Calu3 (cell line): ENCODE results near the gene H6PD. TPM values are rescaled to one million over a fixed set of nuclear protein-coding genes. Genes with fewer than 3 reads are reported as not detected.

Source experiments
- BruUV-seq: library from RNA; stranded (reverse); fragments of 400-500 nt; replicated peaks from 2 replicates; lab custom pipeline; 2021; lab: Mats Ljungman, UMichigan
- CTCF ChIA-PET: fragments of 300-600 bp; sonication (Branson Sonifier 250); formaldehyde crosslinking; loops from one replicate; lab custom pipeline; 2022; ENCODE audit warnings: antibody characterized with exemption; lab: Charles Lee
- DNase-seq: peaks from one replicate; pipeline ENCODE4 v3.0.0; 2022
- H3K27ac Mint-ChIP-seq: one replicate; pipeline ENCODE4 v1.8.0; 2022; ENCODE audit warnings: mixed read lengths; ENCODE audit not compliant: unreplicated experiment
- H3K27me3 Mint-ChIP-seq: one replicate; pipeline ENCODE4 v1.8.0; 2022; ENCODE audit warnings: mixed read lengths; ENCODE audit not compliant: unreplicated experiment
- H3K36me3 Mint-ChIP-seq: one replicate; pipeline ENCODE4 v1.8.0; 2022; ENCODE audit warnings: mild to moderate bottlenecking, moderate library complexity, mixed read lengths; ENCODE audit not compliant: insufficient read depth, unreplicated experiment
- H3K4me1 Mint-ChIP-seq: one replicate; pipeline ENCODE4 v1.8.0; 2022; ENCODE audit warnings: mild to moderate bottlenecking, low read depth, mixed read lengths; ENCODE audit not compliant: unreplicated experiment
- H3K4me3 Mint-ChIP-seq: one replicate; pipeline ENCODE4 v1.8.0; 2022; ENCODE audit warnings: mild to moderate bottlenecking, low read depth, moderate library complexity, mixed read lengths; ENCODE audit not compliant: unreplicated experiment
- H3K9me3 Mint-ChIP-seq: one replicate; pipeline ENCODE4 v1.8.0; 2022; ENCODE audit warnings: low read depth, mixed read lengths; ENCODE audit not compliant: unreplicated experiment
- CTCF ChIP-seq: fragments of 200-600 bp; IDR thresholded peaks from one replicate; pipeline ENCODE4 v1.8.0; 2022; ENCODE audit warnings: antibody characterized with exemption; ENCODE audit not compliant: unreplicated experiment
- intact Hi-C: fragments of 100-400 bp; cut with micrococcal nuclease; formaldehyde crosslinking; loops from one replicate; pipeline ENCODE4 v1.10.0; 2022; ENCODE audit not compliant: unreplicated experiment
- total RNA-seq: library from RNA; stranded (reverse); gene quantifications from 2 replicates; pipeline ENCODE4 v1.2.3, GENCODE V29; 2022

The H6PD gene
- total RNA-seq, 1 experiment from 2014 or later = 18.0 TPM

GRCh38 chr1:9294910-9295636 lies 60.5 kb downstream of the H6PD start:
- CTCF ChIA-PET = no interaction called here
- no peaks in the 10 kb centered on the region for H3K9me3 Mint-ChIP-seq
- peaks cover 17% of the 10 kb centered on the region for H3K36me3 Mint-ChIP-seq
- no TSS peak for BruUV-seq
- H3K4me1 Mint-ChIP-seq = peaks cover 18% of the 10 kb centered on the region
- H3K27me3 Mint-ChIP-seq = no peaks in the 10 kb centered on the region
- no peak for DNase-seq
- no peak for TF ChIP-seq CTCF
- H3K27ac Mint-ChIP-seq = no peak overlapping the region
- intact Hi-C loops = no loop called here
- no peak overlapping the region for H3K4me3 Mint-ChIP-seq

- Mint-ChIP-seq H3K9me3 (no peaks in the 10 kb centered on the region), H3K27me3 (no peaks in the 10 kb centered on the region), H3K4me1 (peaks cover 26% of the 10 kb centered on the region), H3K4me3 (no peak overlapping the region), H3K27ac (no peak overlapping the region), H3K36me3 (peaks cover 22% of the 10 kb centered on the region)
- BruUV-seq = no TSS peak
- TF ChIP-seq CTCF = no peak
- intact Hi-C loops = no loop called here
- DNase-seq = no peak
- CTCF ChIA-PET = no interaction called here
Measured at GRCh38 chr1:9295884-9296283, 61.3 kb downstream of the H6PD start.

- Mint-ChIP-seq H3K9me3 (no peaks in the 10 kb centered on the region), H3K27me3 (no peaks in the 10 kb centered on the region), H3K4me3 (no peak overlapping the region), H3K36me3 (peaks cover 18% of the 10 kb centered on the region), H3K27ac (no peak overlapping the region), H3K4me1 (peaks cover 31% of the 10 kb centered on the region)
- intact Hi-C loops = no loop called here
- CTCF ChIA-PET = no interaction called here
- DNase-seq = no peak
- no peak for TF ChIP-seq CTCF
- no TSS peak for BruUV-seq
Measured at GRCh38 chr1:9296850-9297249, 62.3 kb downstream of the H6PD start.

- H3K9me3 Mint-ChIP-seq = no peaks in the 10 kb centered on the region
- no peak for TF ChIP-seq CTCF
- no peaks in the 10 kb centered on the region for H3K27me3 Mint-ChIP-seq
- H3K36me3 Mint-ChIP-seq = peaks cover 8% of the 10 kb centered on the region
- no peak overlapping the region for H3K4me3 Mint-ChIP-seq
- DNase-seq = no peak
- BruUV-seq = no TSS peak
- peaks cover 35% of the 10 kb centered on the region for H3K4me1 Mint-ChIP-seq
- no peak overlapping the region for H3K27ac Mint-ChIP-seq
- CTCF ChIA-PET = no interaction called here
- intact Hi-C loops = no loop called here
Measured at GRCh38 chr1:9297831-9298230, 63.3 kb downstream of the H6PD start.
